PC-3 (cell line): ENCODE data around the gene ATP1B2. TPM values are rescaled to one million over a fixed set of nuclear protein-coding genes. Genes with fewer than 3 reads are reported as not detected.

ENCODE experiments used
- ATAC-seq: fragments of 200-7000 bp; cut with Tn5 transposase; 2 replicates; pipeline ENCODE4 v1.9.1; 2020; ENCODE audit warnings: mild to moderate bottlenecking, moderate library complexity
- BruUV-seq: library from RNA; stranded (reverse); fragments of 400-500 nt; replicated peaks from 2 replicates; lab custom pipeline; 2021; lab: Mats Ljungman, UMichigan
- CTCF ChIA-PET: fragments of 300-600 bp; sonication (Branson Sonifier 250); formaldehyde crosslinking; loops from one replicate; lab custom pipeline; 2022; ENCODE audit warnings: antibody characterized with exemption; lab: Charles Lee
- POLR2A ChIA-PET: fragments of 300-600 bp; sonication (Branson Sonifier 250); formaldehyde crosslinking; loops from one replicate; lab custom pipeline; 2022; ENCODE audit warnings: antibody characterized with exemption; ENCODE audit not compliant: unreplicated experiment; lab: Charles Lee
- DNase-seq: peaks from one replicate; pipeline ENCODE4 v3.0.0-alpha.2; 2015
- H2AFZ ChIP-seq: fragments of 300-600 bp; sonication (generic); 2 replicates; pipeline ENCODE4 v1.6.0; 2016; ENCODE audit warnings: antibody characterized with exemption, low read length
- H3F3A ChIP-seq: fragments of 300-600 bp; sonication (generic); one replicate; pipeline ENCODE4 v1.6.0; 2017; ENCODE audit warnings: antibody characterized with exemption, low read length, control low read depth, mild to moderate bottlenecking; ENCODE audit not compliant: unreplicated experiment
- H3K27ac ChIP-seq: fragments of 300-600 bp; sonication (generic); 2 replicates; pipeline ENCODE4 v1.5.1; 2016; ENCODE audit warnings: mild to moderate bottlenecking, low read length
- H3K27me3 ChIP-seq: fragments of 300-600 bp; sonication (generic); 2 replicates; pipeline ENCODE4 v1.6.1; 2016; ENCODE audit warnings: low read length, mixed read lengths
- H3K36me3 ChIP-seq: fragments of 300-600 bp; sonication (generic); 2 replicates; pipeline ENCODE4 v1.6.1; 2016; ENCODE audit warnings: low read depth, mixed run types, low read length, mixed read lengths
- H3K4me1 ChIP-seq: fragments of 300-600 bp; sonication (generic); 2 replicates; pipeline ENCODE4 v1.5.1; 2016; ENCODE audit warnings: low read length; ENCODE audit not compliant: insufficient read depth
- H3K4me2 ChIP-seq: fragments of 300-600 bp; sonication (generic); 2 replicates; pipeline ENCODE4 v1.6.0; 2016; ENCODE audit warnings: low read length
- H3K4me3 ChIP-seq: fragments of 300-600 bp; sonication (generic); 2 replicates; pipeline ENCODE4 v1.5.1; 2016; ENCODE audit warnings: mild to moderate bottlenecking, low read length, mixed read lengths
- H3K79me2 ChIP-seq: fragments of 300-600 bp; sonication (generic); 2 replicates; pipeline ENCODE4 v1.6.1; 2017; ENCODE audit warnings: low read length, mixed read lengths
- H3K9ac ChIP-seq: fragments of 300-600 bp; sonication (generic); 2 replicates; pipeline ENCODE4 v1.6.0; 2016; ENCODE audit warnings: mild to moderate bottlenecking, low read length
- H3K9me2 ChIP-seq: fragments of 300-600 bp; sonication (generic); replicated peaks from 2 replicates; pipeline ENCODE4 v1.6.1; 2016; ENCODE audit warnings: mixed run types, low read length, mixed read lengths
- H3K9me3 ChIP-seq: fragments of 300-600 bp; sonication (generic); 2 replicates; pipeline ENCODE4 v1.6.1; 2016; ENCODE audit warnings: low read length, mixed read lengths
- H4K20me1 ChIP-seq: fragments of 300-600 bp; sonication (generic); 2 replicates; pipeline ENCODE4 v1.6.1; 2016; ENCODE audit warnings: low read length, mixed read lengths
- EZH2 ChIP-seq: fragments of 300-600 bp; sonication (generic); IDR thresholded peaks from one replicate; pipeline ENCODE4 v1.6.1; 2017; ENCODE audit warnings: antibody characterized with exemption, mild to moderate bottlenecking, low read length; ENCODE audit not compliant: unreplicated experiment
- EZH2phosphoT487 ChIP-seq: fragments of 300-600 bp; sonication (generic); IDR thresholded peaks from 2 replicates; pipeline ENCODE4 v1.6.1; 2018; ENCODE audit warnings: mild to moderate bottlenecking, antibody characterized with exemption, low read length, borderline replicate concordance
- intact Hi-C: fragments of 100-400 bp; cut with micrococcal nuclease; formaldehyde crosslinking; loops from 2 replicates; pipeline ENCODE4 v1.9.0; 2023
- total RNA-seq: library from RNA; depleted of rRNA; stranded (reverse); fragments of >200 nt; gene quantifications from 2 replicates; pipeline ENCODE4 v1.2.3, GENCODE V29; 2014; rRNA removed
- TF ChIP-seq, protein P1 (sequence below): fragments of 300-600 bp; sonication (generic); conservative IDR thresholded peaks from 2 replicates; pipeline ENCODE4 v1.5.1; 2017; ENCODE audit warnings: antibody characterized with exemption, low read depth, mild to moderate bottlenecking, low read length

The ATP1B2 gene
- total RNA-seq, 1 experiment from 2014 or later = not detected

- no peak overlapping the region for H3K9ac ChIP-seq
- no peaks in the 10 kb centered on the region for H3K9me2 ChIP-seq
- no peaks in the 10 kb centered on the region for H3F3A ChIP-seq
- no peak overlapping the region for H3K27ac ChIP-seq
- DNase-seq (no peak), ATAC-seq (no peak)
- ChIA-PET CTCF (no interaction called here), POLR2A (no interaction called here)
- no peaks in the 10 kb centered on the region for H3K9me3 ChIP-seq
- H3K4me1 ChIP-seq = no peaks in the 10 kb centered on the region
- no TSS peak for BruUV-seq
- H3K79me2 ChIP-seq = no peaks in the 10 kb centered on the region
- H3K27me3 ChIP-seq = no peaks in the 10 kb centered on the region
- H3K4me2 ChIP-seq = no peak overlapping the region
- H2AFZ ChIP-seq = no peak overlapping the region
- no peak overlapping the region for H3K4me3 ChIP-seq
- no peaks in the 10 kb centered on the region for H4K20me1 ChIP-seq
- H3K36me3 ChIP-seq = no peaks in the 10 kb centered on the region
- intact Hi-C loops = no loop called here
- no peak for TF ChIP-seq EZH2
- TF ChIP-seq, protein P1, sequence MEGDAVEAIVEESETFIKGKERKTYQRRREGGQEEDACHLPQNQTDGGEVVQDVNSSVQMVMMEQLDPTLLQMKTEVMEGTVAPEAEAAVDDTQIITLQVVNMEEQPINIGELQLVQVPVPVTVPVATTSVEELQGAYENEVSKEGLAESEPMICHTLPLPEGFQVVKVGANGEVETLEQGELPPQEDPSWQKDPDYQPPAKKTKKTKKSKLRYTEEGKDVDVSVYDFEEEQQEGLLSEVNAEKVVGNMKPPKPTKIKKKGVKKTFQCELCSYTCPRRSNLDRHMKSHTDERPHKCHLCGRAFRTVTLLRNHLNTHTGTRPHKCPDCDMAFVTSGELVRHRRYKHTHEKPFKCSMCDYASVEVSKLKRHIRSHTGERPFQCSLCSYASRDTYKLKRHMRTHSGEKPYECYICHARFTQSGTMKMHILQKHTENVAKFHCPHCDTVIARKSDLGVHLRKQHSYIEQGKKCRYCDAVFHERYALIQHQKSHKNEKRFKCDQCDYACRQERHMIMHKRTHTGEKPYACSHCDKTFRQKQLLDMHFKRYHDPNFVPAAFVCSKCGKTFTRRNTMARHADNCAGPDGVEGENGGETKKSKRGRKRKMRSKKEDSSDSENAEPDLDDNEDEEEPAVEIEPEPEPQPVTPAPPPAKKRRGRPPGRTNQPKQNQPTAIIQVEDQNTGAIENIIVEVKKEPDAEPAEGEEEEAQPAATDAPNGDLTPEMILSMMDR = no peak
- no peak for TF ChIP-seq EZH2phosphoT487
These were observed 56.1 kb downstream of the ATP1B2 start for GRCh38 chr17:7706631-7707354.

Other genes starting within 250 kb of the ATP1B2 start
- 56.6 and 82.4 TPM in 2 replicates for gene TMEM256, start 246.8 kb upstream of the ATP1B2 start, total RNA-seq
- gene NLGN2, start 243.1 kb upstream of the ATP1B2 start, total RNA-seq = 7.4 and 12.7 TPM in 2 replicates
- gene SPEM1, start 230.6 kb upstream of the ATP1B2 start, total RNA-seq = not detected in 2 replicates
- not detected in 2 replicates for gene SPEM2, start 225.3 kb upstream of the ATP1B2 start, total RNA-seq
- not detected in 2 replicates for gene SPEM3, start 222.1 kb upstream of the ATP1B2 start, total RNA-seq
- 14.0 and 17.9 TPM in 2 replicates for gene TMEM102, start 215.5 kb upstream of the ATP1B2 start, total RNA-seq
- 0.69 and 1.0 TPM in 2 replicates for gene FGF11, start 211.4 kb upstream of the ATP1B2 start, total RNA-seq
- gene CHRNB1, start 205.9 kb upstream of the ATP1B2 start, total RNA-seq = 2.1 and 2.9 TPM in 2 replicates
- gene ZBTB4, start 171.3 kb upstream of the ATP1B2 start, total RNA-seq = 14.7 and 18.4 TPM in 2 replicates
- gene SLC35G6, start 169.5 kb upstream of the ATP1B2 start, total RNA-seq = not detected in 2 replicates
- gene POLR2A, start 166.6 kb upstream of the ATP1B2 start, total RNA-seq = 47.1 and 95.7 TPM in 2 replicates
- 15.2 and 24.2 TPM in 2 replicates for gene TNFSF12, start 101.9 kb upstream of the ATP1B2 start, total RNA-seq
- 3.6 and 5.2 TPM in 2 replicates for gene TNFSF13, start 92.2 kb upstream of the ATP1B2 start, total RNA-seq
- gene SENP3, start 89.0 kb upstream of the ATP1B2 start, total RNA-seq = 82.8 and 88.7 TPM in 2 replicates
- gene CD68, start 71.3 kb upstream of the ATP1B2 start, total RNA-seq = 30.2 and 32.4 TPM in 2 replicates
- gene MPDU1, start 67.1 kb upstream of the ATP1B2 start, total RNA-seq = 71.0 and 94.1 TPM in 2 replicates
- gene SOX15, start 60.8 kb upstream of the ATP1B2 start, total RNA-seq = 6.3 and 7.0 TPM in 2 replicates
- 51.4 and 67.2 TPM in 2 replicates for gene FXR2, start 36.0 kb upstream of the ATP1B2 start, total RNA-seq
- 27.6 and 33.1 TPM in 2 replicates for gene SAT2, start 23.1 kb upstream of the ATP1B2 start, total RNA-seq
- gene SHBG, start 20.8 kb upstream of the ATP1B2 start, total RNA-seq = not detected in 2 replicates
- gene TP53, start 36.6 kb downstream of the ATP1B2 start, total RNA-seq = 2.0 and 3.4 TPM in 2 replicates
- 18.0 and 22.6 TPM in 2 replicates for gene WRAP53, start 37.6 kb downstream of the ATP1B2 start, total RNA-seq
- gene EFNB3, start 54.3 kb downstream of the ATP1B2 start, total RNA-seq = 4.9 and 7.7 TPM in 2 replicates
- gene DNAH2, start 66.8 kb downstream of the ATP1B2 start, total RNA-seq = 0.62 and 0.92 TPM in 2 replicates
- 3.2 and 158 TPM in 2 replicates for gene KDM6B, start 183.3 kb downstream of the ATP1B2 start, total RNA-seq
- gene TMEM88, start 204.1 kb downstream of the ATP1B2 start, total RNA-seq = 1.5 TPM in 1 of 2 replicates, not detected in the other
- gene NAA38, start 206.6 kb downstream of the ATP1B2 start, total RNA-seq = 403 and 409 TPM in 2 replicates
- gene CYB5D1, start 207.1 kb downstream of the ATP1B2 start, total RNA-seq = 16.7 and 23.1 TPM in 2 replicates
- 102 and 151 TPM in 2 replicates for gene CHD3, start 237.9 kb downstream of the ATP1B2 start, total RNA-seq